OCI-LY3 (cell line): ENCODE data around the gene CSRNP3.

Source experiments
- H2AFZ ChIP-seq: fragments of 200-600, 300-600 bp; shearing (Covaris generic); 2 replicates; pipeline ENCODE4 v1.6.0; 2014; ENCODE audit warnings: antibody characterized with exemption, low read depth, low read length
- H3K27ac ChIP-seq: fragments of 200-600, 300-600 bp; sonication (generic); 2 replicates; pipeline ENCODE4 v1.5.1; 2014; ENCODE audit warnings: mild to moderate bottlenecking, low read length, moderate library complexity, mixed read lengths
- H3K27me3 ChIP-seq: fragments of 200-600, 300-600 bp; sonication (generic); 2 replicates; pipeline ENCODE4 v1.6.1; 2014; ENCODE audit warnings: low read depth, low read length, mixed read lengths
- H3K36me3 ChIP-seq: fragments of 200-600, 300-600 bp; sonication (generic); replicated peaks from 2 replicates; pipeline ENCODE3; 2014; ENCODE audit warnings: low read depth, low read length, mixed read lengths
- H3K4me1 ChIP-seq: fragments of 300-600, 200-600 bp; sonication (generic); 2 replicates; pipeline ENCODE4 v1.6.1; 2014; ENCODE audit warnings: low read length, mixed read lengths
- H3K4me2 ChIP-seq: fragments of 200-600, 300-600 bp; sonication (generic); 2 replicates; pipeline ENCODE4 v1.6.1; 2014; ENCODE audit warnings: low read length, mixed read lengths
- H3K4me3 ChIP-seq: fragments of 300-600, 200-600 bp; sonication (generic); 2 replicates; pipeline ENCODE4 v1.5.1; 2014; ENCODE audit warnings: antibody characterized with exemption, mild to moderate bottlenecking, low read length, moderate library complexity
- H3K79me2 ChIP-seq: fragments of 300-600, 200-600 bp; shearing (Covaris generic); 2 replicates; pipeline ENCODE4 v1.6.1; 2014; ENCODE audit warnings: mild to moderate bottlenecking, low read length, mixed read lengths
- H3K9ac ChIP-seq: fragments of 300-600, 200-600 bp; shearing (Covaris generic); 2 replicates; pipeline ENCODE4 v1.6.0; 2014; ENCODE audit warnings: mild to moderate bottlenecking, low read length, moderate library complexity
- H3K9me3 ChIP-seq: fragments of 200-600, 300-600 bp; shearing (Covaris generic); 2 replicates; pipeline ENCODE4 v1.6.1; 2014; ENCODE audit warnings: low read length, mixed read lengths; ENCODE audit not compliant: insufficient read depth
- H4K20me1 ChIP-seq: fragments of 200-600, 300-600 bp; sonication (generic); 2 replicates; pipeline ENCODE4 v1.6.1; 2016; ENCODE audit warnings: low read length, mixed read lengths; ENCODE audit not compliant: insufficient read depth
- CTCF ChIP-seq: fragments of 200-600, 300-600 bp; sonication (generic); IDR thresholded peaks from 2 replicates; pipeline ENCODE4 v1.5.1; 2014; ENCODE audit warnings: antibody characterized with exemption, low read length, low read depth
- EZH2phosphoT487 ChIP-seq: fragments of 200-600 bp; shearing (Covaris generic); IDR thresholded peaks from 2 replicates; pipeline ENCODE4 v1.6.1; 2018; ENCODE audit warnings: antibody characterized with exemption, mixed run types, low read depth

CSRNP3 gene

GRCh38 chr2:165453561-165454094 is 15.9 kb upstream of the CSRNP3 start:
- no peaks in the 10 kb centered on the region for H3K27me3 ChIP-seq
- H3K27ac ChIP-seq, result no peak overlapping the region
- H2AFZ ChIP-seq, result no peak overlapping the region
- no peak overlapping the region for H3K4me2 ChIP-seq
- no peaks in the 10 kb centered on the region for H3K36me3 ChIP-seq
- H3K9ac ChIP-seq, result no peak overlapping the region
- no peaks in the 10 kb centered on the region for H3K79me2 ChIP-seq
- no peaks in the 10 kb centered on the region for H3K4me1 ChIP-seq
- no peaks in the 10 kb centered on the region for H3K9me3 ChIP-seq
- no peak overlapping the region for H3K4me3 ChIP-seq
- H4K20me1 ChIP-seq, result no peaks in the 10 kb centered on the region
- TF ChIP-seq CTCF, result no peak
- TF ChIP-seq EZH2phosphoT487, result no peak

- H3K4me3 ChIP-seq, result no peak overlapping the region
- no peaks in the 10 kb centered on the region for H3K4me1 ChIP-seq
- TF ChIP-seq CTCF (no peak), EZH2phosphoT487 (no peak)
- H4K20me1 ChIP-seq, result no peaks in the 10 kb centered on the region
- H3K27me3 ChIP-seq, result no peaks in the 10 kb centered on the region
- no peak overlapping the region for H2AFZ ChIP-seq
- H3K79me2 ChIP-seq, result no peaks in the 10 kb centered on the region
- H3K4me2 ChIP-seq, result no peak overlapping the region
- no peaks in the 10 kb centered on the region for H3K36me3 ChIP-seq
- no peaks in the 10 kb centered on the region for H3K9me3 ChIP-seq
- H3K27ac ChIP-seq, result no peak overlapping the region
- no peak overlapping the region for H3K9ac ChIP-seq
These were observed 14.6 kb upstream of the CSRNP3 start for GRCh38 chr2:165454905-165455304.

- no peak overlapping the region for H3K9ac ChIP-seq
- H3K4me2 ChIP-seq, result no peak overlapping the region
- no peaks in the 10 kb centered on the region for H4K20me1 ChIP-seq
- no peak overlapping the region for H2AFZ ChIP-seq
- no peak overlapping the region for H3K4me3 ChIP-seq
- no peak for TF ChIP-seq CTCF
- H3K79me2 ChIP-seq, result no peaks in the 10 kb centered on the region
- H3K4me1 ChIP-seq, result no peaks in the 10 kb centered on the region
- no peaks in the 10 kb centered on the region for H3K9me3 ChIP-seq
- H3K27ac ChIP-seq, result no peak overlapping the region
- H3K36me3 ChIP-seq, result no peaks in the 10 kb centered on the region
- H3K27me3 ChIP-seq, result no peaks in the 10 kb centered on the region
These were observed 13.5 kb upstream of the CSRNP3 start for GRCh38 chr2:165456027-165456426.

GRCh38 chr2:165462443-165462842 is 7.1 kb upstream of the CSRNP3 start:
- Histone ChIP-seq H2AFZ (no peak overlapping the region), H3K27me3 (no peaks in the 10 kb centered on the region), H3K27ac (no peak overlapping the region), H3K4me1 (no peaks in the 10 kb centered on the region), H3K4me3 (no peak overlapping the region), H3K36me3 (no peaks in the 10 kb centered on the region), H4K20me1 (no peaks in the 10 kb centered on the region), H3K4me2 (no peak overlapping the region), H3K9ac (no peak overlapping the region), H3K9me3 (no peaks in the 10 kb centered on the region), H3K79me2 (no peaks in the 10 kb centered on the region)
- TF ChIP-seq CTCF, result no peak
- TF ChIP-seq EZH2phosphoT487, result no peak
